ENCODE results near the gene SPNS2. TPM values are rescaled to one million over a fixed set of nuclear protein-coding genes. Genes with fewer than 3 reads are reported as not detected.
A peak's percentile ranks its signal among the peaks of the same experiment; 100 is the strongest.

The SPNS2 gene
- total RNA-seq, 1 donor from 2014 or later: 0.56 TPM

- peak; percentile 61 for DNase-seq (ENCODE audit: low read depth)
Observed at GRCh38 chr17:4518901-4519300, 20.2 kb downstream of the SPNS2 start.

GRCh38 chr17:4519361-4519788, 20.7 kb downstream of the SPNS2 start:
- no peak for DNase-seq (ENCODE audit: low read depth)

GRCh38 chr17:4520060-4520893, 21.6 kb downstream of the SPNS2 start:
- DNase-seq (ENCODE audit: low read depth): no peak

GRCh38 chr17:4520894-4521600, 22.4 kb downstream of the SPNS2 start:
- DNase-seq (ENCODE audit: low read depth): no peak

GRCh38 chr17:4522661-4523060, 24.0 kb downstream of the SPNS2 start:
- DNase-seq (ENCODE audit: low read depth): no peak

DNA sequence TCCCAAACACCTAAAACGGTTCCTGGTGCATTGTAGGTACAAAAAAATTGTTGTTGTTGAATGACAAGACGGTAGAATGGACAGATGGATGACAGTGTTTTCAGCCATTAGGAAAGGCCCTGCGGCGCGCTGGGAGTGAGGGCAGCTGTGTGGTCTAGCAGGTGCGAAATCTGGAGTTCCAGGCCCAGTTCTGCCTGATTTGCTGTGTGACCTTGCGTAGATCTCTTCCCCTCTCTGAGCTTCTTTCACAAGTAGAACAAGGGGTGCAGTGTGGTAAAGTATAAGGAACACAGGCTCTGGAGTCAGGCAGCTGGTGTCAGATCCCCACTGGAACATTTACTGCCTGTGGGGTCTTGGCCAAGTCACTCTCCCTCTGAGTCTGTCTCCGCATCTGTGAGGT, 25.3 kb downstream of the SPNS2 start:
- no peak for DNase-seq (ENCODE audit: low read depth)

- DNase-seq (ENCODE audit: low read depth): no peak
Observed at GRCh38 chr17:4525691-4526397, 27.2 kb downstream of the SPNS2 start.

DNA sequence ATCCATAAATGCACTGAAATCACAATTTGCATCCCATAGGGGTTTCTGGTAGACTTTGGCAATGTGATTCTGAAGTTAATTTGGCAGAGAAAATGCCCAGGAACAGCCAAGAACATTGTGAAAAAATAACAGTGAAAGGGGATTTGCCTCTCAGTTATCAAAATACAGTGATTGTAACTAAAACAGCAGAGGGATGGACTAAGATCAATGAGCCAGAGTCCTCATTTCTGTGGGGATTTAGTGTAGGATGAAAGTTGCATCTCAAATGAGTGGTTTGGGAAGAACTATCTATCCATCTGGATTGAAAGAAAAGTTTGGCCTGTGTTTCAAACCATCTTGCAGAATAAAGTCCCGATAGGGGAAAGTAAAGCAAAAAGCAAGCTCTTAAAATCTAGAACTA, 28.5 kb downstream of the SPNS2 start:
- no peak for DNase-seq (ENCODE audit: low read depth)

DNA sequence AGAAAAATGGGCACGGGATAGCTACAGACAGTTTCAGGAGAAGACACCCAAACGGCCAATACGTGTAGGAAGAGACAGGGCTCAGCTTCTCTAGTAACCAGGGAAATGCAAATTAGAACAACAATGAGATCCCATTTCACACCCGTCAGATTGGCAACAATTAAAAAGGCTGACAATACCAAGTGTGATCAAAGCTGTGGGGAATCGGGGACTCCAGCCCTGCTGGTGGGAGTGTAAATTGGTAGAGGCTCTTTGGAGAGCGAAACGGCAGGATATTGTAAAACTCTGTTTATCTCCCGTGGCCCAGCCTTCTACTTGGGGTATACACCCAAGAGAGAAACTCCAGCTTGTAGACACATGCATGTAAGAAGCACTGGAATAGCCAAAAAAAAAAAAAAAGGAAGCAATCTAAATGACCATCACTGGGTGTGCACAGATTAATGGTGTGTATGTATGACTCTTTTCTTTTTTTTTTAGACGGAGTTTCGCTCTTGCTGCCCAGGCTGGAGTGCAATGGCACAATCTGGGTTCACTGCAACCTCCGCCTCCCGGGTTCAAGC, 29.0 kb downstream of the SPNS2 start:
- no peak for DNase-seq (ENCODE audit: low read depth)

GRCh38 chr17:4529533-4530152, 31.0 kb downstream of the SPNS2 start:
- no peak for DNase-seq (ENCODE audit: low read depth)

DNA sequence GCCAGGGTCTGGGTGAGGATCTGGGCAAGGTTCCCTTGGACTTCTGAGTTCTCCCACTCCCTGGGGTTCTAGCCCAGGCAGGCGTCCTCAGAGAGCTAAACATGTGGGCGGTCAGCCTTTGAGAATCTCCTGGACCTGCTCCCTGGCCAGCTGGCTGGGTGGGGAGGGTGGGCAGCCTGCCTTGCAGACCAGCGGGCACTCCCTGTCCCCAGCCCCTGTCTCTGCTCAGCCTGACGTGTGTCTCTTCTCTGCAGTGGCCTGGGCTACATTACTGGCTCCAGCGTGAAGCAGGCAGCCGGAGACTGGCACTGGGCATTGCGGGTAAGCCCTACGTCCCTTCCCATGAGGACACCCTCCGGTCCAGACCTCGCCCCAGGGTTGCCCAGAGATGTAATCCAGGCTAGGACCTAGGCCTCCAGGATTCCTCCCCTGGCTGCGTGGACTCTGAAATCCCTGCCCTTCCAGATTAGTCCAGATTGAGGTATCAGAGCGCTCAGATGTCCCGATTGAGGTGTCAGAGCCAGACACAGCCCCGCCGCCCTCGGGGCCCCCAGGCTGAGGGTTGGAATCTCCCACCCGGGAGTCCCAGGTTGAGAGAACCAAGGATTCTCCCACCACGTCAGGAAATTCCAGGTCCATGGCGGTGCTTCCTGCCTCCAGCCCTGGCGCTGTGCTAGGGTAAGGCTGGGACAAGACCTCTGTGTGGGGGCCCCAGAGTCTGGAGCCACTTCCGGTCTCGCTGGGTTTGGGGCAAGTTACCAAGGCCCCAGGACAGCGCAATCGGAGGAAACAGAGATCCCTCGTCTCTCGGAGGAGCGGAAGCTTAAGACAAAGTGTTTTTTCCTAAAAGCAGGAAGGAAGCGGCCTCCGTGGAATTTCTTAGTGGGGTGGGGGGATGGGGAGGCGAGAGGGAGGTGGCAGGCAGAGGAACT, 32.4 kb downstream of the SPNS2 start:
- DNase-seq (ENCODE audit: low read depth): no peak

DNA sequence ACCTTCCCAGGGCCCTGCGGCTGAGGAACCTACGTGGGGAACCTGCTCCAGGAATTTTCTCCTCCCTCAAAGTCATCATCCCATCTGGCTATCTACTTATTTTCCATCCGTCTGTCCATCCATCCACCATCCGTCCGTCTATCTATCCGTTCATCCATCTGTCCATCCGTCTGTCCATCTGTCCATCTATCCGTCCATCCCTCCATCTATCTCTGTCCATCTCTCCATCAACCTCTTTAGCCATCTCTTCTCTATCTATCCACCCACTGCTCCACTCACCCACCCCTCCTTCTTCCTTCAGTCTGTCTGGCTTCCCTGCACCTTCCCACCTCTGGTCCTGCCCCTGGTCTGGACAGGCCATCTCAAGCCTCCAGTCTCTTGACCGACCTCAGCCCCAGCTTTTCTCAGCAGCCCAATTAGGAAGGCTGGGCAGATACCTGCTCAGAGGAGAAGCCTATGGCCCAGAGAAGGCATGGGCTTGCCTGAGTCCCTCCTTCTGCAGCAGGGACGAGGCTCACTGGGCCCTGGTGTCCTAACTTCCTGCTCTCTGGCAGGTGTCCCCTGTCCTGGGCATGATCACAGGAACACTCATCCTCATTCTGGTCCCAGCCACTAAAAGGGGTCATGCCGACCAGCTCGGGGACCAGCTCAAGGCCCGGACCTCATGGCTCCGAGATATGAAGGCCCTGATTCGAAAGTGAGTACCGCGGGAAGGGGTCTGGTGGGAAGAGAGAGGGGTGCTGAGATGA, 33.5 kb downstream of the SPNS2 start:
- DNase-seq (ENCODE audit: low read depth): no peak

DNA sequence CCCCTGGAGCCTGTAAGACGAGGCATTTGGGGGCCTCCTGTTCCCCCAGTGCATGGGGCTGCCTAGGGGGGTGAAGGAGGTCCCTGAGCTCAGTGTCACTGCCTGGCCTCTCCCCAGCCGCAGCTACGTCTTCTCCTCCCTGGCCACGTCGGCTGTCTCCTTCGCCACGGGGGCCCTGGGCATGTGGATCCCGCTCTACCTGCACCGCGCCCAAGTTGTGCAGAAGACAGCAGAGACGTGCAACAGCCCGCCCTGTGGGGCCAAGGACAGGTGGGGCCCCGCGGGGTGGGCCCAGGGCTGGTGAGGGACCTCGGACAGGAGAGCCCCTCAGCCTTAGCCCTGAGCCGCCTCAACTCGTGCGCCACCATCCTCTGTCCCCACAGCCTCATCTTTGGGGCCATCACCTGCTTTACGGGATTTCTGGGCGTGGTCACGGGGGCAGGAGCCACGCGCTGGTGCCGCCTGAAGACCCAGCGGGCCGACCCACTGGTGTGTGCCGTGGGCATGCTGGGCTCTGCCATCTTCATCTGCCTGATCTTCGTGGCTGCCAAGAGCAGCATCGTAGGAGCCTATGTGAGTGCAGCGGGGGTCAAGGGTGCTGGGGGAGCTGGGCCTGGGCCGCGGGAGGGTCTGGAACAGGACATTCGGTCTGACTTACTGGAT, 34.3 kb downstream of the SPNS2 start:
- no peak for DNase-seq (ENCODE audit: low read depth)

DNA sequence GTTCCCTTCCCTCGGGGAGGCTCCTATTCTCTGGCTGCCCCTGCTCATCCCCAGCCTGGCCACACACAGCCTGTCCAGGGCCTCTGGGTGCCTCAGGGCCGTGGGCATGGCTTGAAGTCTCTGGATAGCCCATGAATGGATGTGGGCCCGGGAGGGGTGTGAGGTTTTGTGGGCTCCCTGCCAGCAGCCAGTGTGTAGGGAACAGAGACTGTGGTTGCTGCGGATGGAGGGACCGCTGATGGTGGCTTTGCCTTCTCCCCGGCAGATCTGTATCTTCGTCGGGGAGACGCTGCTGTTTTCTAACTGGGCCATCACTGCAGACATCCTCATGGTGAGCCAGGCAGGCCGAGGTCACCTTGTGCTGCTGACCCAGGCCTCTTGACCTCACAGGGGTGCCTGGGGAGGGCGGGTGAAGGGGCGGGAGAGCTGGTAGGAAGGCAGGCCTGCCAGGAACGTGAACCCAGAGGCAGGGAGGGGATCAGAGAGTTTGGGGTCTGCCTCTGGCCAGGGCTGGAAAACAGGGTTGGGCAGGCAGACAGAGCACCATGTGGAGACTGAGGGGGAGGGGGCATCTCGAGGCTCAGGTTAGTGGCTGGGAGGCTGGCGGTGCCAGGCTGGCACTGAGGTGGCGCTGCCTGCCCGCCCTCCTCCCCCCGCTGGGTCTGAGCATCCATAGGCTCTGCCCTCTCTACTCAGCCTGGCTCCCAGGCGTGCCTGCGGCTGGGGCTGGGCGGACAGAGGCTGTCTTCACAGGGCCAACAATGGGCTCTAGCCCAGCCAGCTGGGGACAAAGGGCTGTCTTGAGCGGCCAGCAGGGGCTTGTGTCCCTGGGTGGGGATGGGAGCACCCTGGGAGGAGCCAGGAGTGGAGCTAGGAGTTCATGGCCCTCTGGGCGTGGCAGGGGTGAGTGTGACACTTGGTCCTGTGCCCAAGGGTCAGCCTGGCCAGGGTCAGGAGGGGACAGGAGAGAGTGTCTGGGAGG, 35.1 kb downstream of the SPNS2 start:
- DNase-seq (ENCODE audit: low read depth): no peak

- DNase-seq (ENCODE audit: low read depth): no peak
Observed at GRCh38 chr17:4534515-4534914, 35.8 kb downstream of the SPNS2 start.

GRCh38 chr17:4534928-4535666, 36.4 kb downstream of the SPNS2 start:
- no peak for DNase-seq (ENCODE audit: low read depth)
